Tibial nerve (tissue), 4 donors: ENCODE results near the gene SEC24B.

Experiments
- CTCF ChIP-seq, 5 experiments: fragments of 200-600 bp in 3 of 5; fragments of 450-650 bp in 2 of 5; sonication (generic) in 3 of 5; IDR thresholded peaks; one replicate each; pipeline ENCODE4 v1.5.1; 2016 to 2019; ENCODE audit warnings: antibody characterized with exemption in 5 of 5, mild to moderate bottlenecking in 3 of 5, moderate library complexity in 2 of 5
- EP300 ChIP-seq, 2 donors: sonication (generic); formaldehyde crosslinking; IDR thresholded peaks; one replicate each; pipeline ENCODE4 v1.6.1; 2017; ENCODE audit warnings: antibody characterized with exemption in 2 of 2, mild to moderate bottlenecking in 1 of 2
- POLR2A ChIP-seq, 2 donors: fragments of 450-650 bp; IDR thresholded peaks; one replicate each; pipeline ENCODE4 v1.6.1; 2017; ENCODE audit warnings: antibody characterized with exemption in 2 of 2, mild to moderate bottlenecking in 2 of 2, moderate library complexity in 2 of 2

GRCh38 chr4:109574931-109575804, 141.6 kb downstream of the SEC24B start:
- TF ChIP-seq CTCF (IDR thresholded peaks at IDR 0.05) (no peak), POLR2A (IDR thresholded peaks at IDR 0.05) (no peak), EP300 (IDR thresholded peaks at IDR 0.05) (no peak)
